Stimulated activated CD4-positive, alpha-beta T cell treated with anti-CD3 and anti-CD28 coated beads, Interleukin-1b, Interleukin-23, amount 100 ng/mL, for 4 hours (primary cell): Measurements from ENCODE around the gene AP2A2.

Experiments
- DNase-seq, 2 donors: peaks; one replicate each; pipeline ENCODE4 v3.0.0-alpha.2; 2020; ENCODE audit warnings: low read depth in 2 of 2

Gene AP2A2

GRCh38 chr11:1029654-1030053 lies 104.0 kb downstream of the AP2A2 start:
- DNase-seq, result no peak

DNA sequence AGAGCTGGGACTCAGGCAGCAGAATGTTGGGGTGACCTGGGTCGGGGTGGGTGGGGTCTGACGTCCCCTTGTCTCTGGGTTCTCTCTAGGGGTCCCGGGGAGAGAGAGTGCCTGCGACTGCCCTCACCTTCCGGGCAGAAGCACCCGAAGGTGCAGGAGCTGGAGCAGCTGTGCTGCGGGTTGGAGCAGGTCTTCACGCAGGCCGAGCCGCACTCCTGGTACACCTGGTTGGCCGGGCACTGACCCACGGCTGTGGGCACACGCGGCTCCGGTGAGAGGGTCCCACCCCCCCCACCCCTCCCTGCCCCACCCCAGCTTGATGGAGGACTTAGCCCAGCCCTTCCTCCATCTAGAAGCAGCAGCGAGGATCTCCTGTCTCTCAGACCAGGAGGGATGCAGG lies 104.4 kb downstream of the AP2A2 start:
- no peak for DNase-seq

GRCh38 chr11:1030556-1030955 lies 104.9 kb downstream of the AP2A2 start:
- no peak for DNase-seq

- no peak for DNase-seq
Measured at GRCh38 chr11:1031121-1031899, 105.6 kb downstream of the AP2A2 start.

DNA sequence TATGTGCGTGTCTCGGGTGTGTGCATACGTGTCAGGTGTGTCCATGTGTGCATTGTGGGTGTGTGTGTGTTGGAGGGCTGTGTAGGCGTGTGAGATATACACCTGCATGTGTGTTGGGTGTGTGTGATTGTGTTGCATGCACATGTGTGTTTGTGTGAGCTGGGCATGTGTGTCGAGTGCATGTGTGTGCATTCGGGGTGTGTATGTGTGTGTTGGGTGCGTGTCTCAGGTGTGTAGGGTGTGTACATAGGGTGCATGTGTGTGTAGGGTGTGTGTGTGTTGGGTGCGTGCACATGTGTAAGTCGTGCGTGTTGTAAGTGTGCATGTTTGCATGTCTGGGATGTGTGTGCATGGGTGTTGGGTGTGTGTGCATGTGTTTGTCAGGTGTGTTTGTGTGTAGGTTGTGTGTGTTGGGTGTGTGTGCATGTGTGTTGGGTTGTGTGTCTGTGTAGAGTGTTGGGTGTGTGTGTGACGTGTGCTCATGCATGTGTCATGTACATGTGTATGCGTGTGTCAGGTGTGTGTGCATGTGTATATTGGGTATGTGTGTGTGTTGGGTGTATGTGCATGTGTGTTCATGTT lies 106.7 kb downstream of the AP2A2 start:
- DNase-seq, result no peak

- DNase-seq, result no peak
Measured at GRCh38 chr11:1033016-1033798, 107.5 kb downstream of the AP2A2 start.

DNA sequence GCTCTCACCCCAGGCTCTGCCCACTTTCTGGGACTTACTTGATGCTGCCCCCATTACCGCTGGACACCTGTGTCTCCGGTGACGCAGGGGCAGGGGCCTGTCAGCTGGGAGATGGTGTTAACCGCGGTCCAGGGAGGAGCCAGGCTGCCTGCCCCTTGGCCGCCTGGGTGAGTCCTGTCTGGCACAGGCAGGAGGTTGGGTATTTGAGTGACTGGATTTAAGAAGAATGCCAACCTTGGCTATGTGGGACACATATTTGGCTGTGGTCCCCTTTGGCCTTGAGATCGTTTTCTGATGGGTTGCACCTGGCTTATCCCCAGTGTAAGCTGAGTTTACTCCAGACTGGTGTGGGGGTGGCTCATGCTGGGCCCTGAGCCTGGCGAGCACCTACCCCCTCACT lies 108.3 kb downstream of the AP2A2 start:
- no peak for DNase-seq

- no peak for DNase-seq
Measured at GRCh38 chr11:1034456-1035295, 109.0 kb downstream of the AP2A2 start.

DNA sequence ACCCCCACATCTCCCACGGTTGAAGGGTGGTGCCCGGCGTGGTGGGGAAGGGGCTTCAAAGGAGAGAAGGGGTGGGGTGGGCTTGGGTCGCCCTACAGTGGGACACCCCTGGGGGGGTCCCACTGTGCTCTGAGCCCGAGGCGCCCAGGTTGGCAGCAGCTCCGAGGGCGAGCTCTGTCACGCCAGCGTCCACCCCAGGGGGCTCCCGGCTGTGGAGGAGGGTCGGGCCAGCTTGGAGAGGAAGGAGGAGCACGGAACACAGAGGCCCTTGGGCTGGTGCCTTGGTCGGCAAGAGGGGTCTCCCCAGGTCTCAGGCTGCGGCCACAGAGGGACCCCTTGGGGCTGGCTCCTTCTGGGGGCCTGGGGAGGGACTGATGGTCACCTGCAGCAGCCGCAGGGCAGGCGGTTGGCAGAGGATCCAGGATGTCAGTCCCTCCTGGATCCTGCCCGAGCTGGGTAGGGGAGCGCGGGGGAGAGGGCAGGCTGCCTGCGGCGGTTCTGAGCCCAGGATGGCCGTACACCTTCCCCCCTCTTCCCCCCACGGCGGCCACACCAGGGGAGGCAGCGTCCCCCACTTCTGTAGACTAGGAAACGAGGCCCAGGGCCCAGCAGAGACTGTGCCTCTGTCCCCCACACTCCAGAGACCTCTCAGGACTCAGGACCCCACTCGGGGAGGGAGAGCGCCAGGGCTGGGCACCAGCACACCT lies 110.1 kb downstream of the AP2A2 start:
- DNase-seq, result no peak

- no peak for DNase-seq
Measured at GRCh38 chr11:1036303-1036923, 110.7 kb downstream of the AP2A2 start, which contains the start of gene MUC6. Gene MUC6, minus strand, starts transcription at chr11:1036718. Its CDS starts 63 bp downstream, at chr11:1036655.

GRCh38 chr11:1036931-1037330 lies 111.3 kb downstream of the AP2A2 start:
- no peak for DNase-seq

DNA sequence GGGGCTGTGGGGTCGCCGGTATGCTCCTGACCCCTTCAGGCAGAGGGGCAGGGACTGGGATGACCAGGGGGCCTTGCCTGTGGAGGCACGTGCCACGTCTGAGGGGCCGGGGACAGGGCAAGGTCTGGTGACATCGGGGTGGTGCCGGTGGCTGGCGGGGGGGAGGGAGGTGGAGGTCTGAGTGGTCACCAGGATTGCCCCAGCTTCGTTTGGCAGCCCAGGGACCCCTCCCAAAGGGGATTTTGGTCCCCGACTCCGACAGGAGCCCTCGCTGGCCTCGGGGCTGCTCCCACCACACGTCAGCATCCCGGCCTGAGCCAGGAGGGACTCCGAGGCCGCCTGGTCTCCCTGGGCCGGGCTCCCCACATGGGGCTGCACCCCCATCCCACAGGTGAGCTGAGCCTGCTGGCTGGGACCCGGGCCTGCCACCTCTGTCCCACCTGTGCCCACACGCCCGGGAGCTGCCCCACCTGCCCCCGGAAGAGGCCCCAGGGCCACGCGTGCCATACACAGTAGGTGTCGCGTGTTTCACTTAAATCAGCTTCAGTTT lies 111.9 kb downstream of the AP2A2 start:
- DNase-seq, result no peak

DNA sequence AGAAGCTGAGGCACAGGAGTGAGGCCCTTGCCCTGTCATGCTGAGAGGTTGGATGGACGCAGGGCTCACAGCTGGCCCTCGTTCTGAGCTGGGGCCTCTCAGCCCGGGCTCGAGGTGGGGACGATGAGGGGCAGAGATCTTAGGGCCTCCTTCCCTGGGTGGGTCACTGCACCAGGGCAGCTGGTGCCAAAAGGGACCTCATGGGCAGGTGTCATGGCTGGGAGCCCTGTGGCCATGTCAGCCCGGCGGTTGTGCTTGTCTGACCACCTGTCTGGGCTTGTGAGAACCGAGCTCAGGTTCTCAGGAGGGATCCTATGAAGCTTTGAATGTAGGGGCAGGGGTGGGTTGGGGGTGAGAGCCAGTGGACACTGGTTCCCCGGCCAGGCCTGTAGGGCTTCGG lies 112.7 kb downstream of the AP2A2 start:
- no peak for DNase-seq

- DNase-seq, result no peak
Measured at GRCh38 chr11:1038921-1039320, 113.3 kb downstream of the AP2A2 start.

GRCh38 chr11:1039481-1040427 lies 114.1 kb downstream of the AP2A2 start:
- no peak for DNase-seq

- no peak for DNase-seq
Measured at GRCh38 chr11:1040428-1041148, 114.9 kb downstream of the AP2A2 start.

DNA sequence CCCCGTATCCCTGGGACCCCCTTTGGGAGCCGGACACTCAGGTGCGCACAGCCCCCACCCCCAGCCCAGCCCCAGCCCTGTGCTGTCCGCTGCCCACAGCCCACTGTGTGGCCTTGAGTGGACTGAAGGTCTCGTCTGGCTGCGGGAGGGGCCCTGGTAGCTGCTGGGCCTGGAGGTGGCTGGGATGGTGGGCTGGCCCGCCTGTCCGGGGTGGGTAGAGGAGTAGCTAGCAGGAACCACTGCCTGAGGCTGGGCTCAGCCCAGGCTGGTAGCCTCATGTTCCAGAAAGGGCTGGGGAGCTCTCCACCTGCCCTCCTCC lies 115.4 kb downstream of the AP2A2 start:
- DNase-seq, result no peak

- no peak for DNase-seq
Measured at GRCh38 chr11:1041471-1041870, 115.8 kb downstream of the AP2A2 start.
